8988T (cell line): ENCODE results near the gene DAGLA.
"Not testable (repeated sequence)": the region's sequence is repeated elsewhere in the genome, so short reads cannot be mapped to it uniquely, and the experiment has no call there.

ENCODE experiments used
- DNase-seq: peaks from one replicate; pipeline ENCODE4 v3.0.0; 2011

The DAGLA gene, protein sequence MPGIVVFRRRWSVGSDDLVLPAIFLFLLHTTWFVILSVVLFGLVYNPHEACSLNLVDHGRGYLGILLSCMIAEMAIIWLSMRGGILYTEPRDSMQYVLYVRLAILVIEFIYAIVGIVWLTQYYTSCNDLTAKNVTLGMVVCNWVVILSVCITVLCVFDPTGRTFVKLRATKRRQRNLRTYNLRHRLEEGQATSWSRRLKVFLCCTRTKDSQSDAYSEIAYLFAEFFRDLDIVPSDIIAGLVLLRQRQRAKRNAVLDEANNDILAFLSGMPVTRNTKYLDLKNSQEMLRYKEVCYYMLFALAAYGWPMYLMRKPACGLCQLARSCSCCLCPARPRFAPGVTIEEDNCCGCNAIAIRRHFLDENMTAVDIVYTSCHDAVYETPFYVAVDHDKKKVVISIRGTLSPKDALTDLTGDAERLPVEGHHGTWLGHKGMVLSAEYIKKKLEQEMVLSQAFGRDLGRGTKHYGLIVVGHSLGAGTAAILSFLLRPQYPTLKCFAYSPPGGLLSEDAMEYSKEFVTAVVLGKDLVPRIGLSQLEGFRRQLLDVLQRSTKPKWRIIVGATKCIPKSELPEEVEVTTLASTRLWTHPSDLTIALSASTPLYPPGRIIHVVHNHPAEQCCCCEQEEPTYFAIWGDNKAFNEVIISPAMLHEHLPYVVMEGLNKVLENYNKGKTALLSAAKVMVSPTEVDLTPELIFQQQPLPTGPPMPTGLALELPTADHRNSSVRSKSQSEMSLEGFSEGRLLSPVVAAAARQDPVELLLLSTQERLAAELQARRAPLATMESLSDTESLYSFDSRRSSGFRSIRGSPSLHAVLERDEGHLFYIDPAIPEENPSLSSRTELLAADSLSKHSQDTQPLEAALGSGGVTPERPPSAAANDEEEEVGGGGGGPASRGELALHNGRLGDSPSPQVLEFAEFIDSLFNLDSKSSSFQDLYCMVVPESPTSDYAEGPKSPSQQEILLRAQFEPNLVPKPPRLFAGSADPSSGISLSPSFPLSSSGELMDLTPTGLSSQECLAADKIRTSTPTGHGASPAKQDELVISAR

DNA sequence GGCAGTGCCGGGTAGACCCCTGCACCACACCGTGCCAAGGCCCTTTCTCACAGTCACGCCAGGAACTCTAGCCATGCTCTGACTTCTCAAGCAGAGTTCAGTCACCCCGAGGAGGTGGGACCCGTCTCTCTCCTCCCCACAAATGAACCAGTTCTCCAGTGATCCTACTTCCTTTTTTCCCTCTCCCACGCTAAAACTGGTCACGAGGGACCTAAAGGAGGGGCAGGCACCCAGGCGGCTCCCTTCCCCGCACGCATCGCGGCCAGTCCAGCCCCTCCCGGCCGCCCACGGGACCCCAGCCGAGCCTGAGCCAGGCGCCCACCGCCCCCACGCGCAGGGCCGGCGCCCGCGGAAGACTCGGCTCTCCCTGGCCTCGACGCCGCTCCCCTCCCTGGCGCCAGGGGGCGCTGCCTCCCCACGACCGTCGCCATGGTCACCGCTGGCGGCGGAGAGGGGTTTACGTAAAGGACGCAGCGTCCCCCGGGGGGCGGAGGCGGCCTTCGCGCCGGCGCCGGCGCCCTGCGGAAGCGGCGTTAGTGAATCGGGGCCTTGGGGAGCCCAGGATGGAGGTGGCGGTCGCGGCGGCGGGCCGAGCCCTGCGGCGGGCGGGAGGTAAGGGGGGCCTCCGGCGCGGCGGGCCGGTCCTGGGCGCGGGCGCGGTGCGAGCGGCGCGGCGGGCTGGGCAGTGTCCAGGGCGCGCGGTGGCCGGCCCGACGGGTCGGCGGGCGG, at the start of gene DAGLA:
DAGLA (plus strand) TSS at position 499 of the 729 bp plus-strand sequence. CDS start 39,765 bp downstream, outside the sequence.
- peak; percentile 97 for DNase-seq

DNA sequence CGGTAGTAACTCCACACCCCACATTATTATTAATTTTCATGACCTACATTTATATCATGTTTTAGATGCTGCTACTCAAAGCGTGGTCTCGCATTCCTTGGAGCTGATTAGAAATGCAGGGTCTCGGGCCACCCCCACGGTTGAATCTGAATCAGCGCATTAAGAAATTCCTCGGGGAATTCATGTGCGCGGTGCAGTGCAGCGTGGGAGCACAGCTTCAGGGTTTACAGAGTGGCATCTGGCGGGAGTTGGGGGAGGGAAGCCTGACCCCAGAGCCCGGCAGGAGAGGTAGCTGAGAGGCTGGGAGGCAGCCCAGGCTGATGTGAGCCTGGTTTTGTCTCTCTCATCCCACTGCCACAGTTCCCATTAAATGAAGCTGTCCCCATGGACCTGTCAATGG, 48.1 kb upstream of the DAGLA start:
- no peak for DNase-seq

DNA sequence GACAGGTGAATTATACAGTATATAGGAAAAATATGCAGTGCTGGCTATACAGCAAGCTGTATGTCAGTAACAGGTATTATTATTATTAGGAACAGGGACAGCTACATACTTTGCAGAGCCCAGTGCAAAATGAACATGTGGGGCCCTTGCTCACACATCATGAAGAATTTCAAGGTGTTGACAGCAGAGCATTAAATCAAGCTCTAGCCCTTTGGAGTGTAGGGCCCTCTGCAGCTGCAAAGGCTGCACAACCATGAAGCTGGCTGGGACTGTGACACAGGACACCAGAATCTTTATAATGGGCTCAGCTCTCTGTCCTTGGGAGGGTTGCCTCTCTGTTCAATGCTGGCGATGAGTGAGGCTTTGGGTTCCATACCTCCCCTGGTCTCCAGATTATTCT, 44.9 kb upstream of the DAGLA start:
- DNase-seq: no peak

DNA sequence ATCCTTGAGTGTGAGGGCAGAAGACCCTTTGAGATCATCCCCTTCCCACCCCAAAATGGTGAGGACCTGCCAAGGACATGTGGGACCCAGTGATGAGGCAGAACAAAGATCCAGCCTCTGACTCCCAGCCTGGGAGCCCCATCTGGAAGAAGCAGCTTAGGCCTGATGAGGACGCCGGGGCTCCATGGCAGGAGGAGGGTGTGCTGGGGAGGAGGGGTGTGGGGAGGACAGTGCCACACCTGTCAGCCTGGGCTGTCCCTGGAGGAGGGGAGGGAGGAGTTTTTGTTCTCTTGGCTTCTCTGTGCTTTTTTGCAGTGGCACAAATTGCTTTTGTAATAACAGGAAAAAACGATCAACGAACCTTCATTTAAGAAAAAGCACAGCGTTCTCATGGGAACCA, 44.4 kb upstream of the DAGLA start:
- DNase-seq: no peak

DNA sequence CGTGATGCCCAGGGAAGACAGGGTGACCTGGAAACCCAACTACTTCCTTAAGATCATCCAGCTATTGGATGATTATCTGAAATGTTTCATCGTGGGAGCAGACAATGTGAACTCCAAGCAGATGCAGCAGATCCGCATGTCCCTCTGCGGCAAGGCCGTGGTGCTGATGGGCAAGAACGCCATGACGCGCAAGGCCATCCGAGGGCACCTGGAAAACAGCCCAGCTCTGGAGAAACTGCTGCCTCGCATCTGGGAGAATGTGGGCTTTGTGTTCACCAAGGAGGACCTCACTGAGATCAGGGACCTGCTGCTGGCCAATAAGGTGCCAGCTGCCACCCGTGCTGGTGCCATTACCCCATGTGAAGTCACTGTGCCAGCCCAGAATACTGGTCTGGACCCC, 43.5 kb upstream of the DAGLA start:
- DNase-seq: no peak

DNA sequence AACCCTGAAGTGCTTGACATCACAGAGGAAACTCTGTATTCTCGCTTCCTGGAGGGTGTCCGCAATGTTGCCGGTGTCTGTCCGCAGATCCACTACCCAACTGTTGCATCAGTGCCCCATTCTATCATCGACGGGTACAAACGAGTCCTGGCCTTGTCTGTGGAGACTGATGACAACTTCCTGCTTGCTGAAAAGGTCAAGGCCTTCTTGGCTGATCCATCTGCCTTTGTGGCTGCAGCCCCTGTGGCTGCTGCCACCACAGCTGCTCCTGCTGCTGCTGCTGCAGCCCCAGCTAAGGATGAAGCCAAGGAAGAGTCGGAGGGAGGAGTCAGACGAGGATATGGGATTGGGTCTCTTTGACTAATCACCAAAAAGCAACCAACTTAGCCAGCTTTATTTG, 42.9 kb upstream of the DAGLA start:
- DNase-seq: no peak

DNA sequence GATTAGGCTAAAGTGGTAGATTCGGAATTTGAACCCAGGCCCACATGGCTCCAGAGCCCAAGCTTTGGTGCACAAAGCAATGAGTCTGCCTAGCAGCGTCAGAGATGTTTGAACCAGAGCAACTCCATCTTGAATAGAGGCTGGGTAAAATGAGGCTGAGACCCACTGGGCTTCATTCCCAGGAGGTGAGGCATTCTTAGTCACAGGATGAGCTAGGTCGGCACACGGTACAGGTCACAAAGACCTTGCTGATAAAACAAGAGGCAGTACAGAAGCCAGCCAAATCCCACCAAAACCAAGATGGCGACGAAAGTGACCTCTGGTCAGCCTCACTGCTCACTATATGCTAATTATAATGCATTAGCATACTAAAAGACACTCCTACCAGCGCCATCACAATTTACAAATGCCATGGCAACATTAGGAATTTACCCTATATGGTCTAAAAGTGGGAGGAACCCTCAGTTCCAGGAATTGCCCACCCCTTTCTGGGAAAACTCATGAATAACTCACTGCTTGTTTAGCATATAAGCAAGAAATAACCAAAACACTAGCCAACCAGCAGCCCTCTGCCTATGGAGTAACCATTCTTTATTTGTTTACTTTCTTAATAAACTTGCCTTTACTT, 40.3 kb upstream of the DAGLA start:
- DNase-seq: no peak

DNA sequence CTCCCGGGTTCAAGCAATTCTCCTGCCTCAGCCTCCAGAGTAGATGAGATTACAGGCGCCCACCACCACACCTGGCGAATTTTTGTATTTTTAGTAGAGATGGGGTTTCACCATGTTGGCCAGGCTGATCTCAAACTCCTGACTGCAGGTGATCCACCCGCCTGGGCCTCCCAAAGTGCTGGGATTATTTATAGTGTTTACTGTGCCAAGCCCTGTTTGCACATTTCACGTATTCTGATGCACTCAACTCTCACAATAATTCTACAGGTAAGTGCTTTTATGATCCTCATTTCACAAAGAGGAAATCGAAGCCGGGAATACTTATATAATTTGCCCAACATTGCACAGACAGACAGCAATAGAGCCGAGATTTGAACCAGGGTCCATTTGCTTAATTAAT, 38.0 kb upstream of the DAGLA start:
- DNase-seq: no peak

DNA sequence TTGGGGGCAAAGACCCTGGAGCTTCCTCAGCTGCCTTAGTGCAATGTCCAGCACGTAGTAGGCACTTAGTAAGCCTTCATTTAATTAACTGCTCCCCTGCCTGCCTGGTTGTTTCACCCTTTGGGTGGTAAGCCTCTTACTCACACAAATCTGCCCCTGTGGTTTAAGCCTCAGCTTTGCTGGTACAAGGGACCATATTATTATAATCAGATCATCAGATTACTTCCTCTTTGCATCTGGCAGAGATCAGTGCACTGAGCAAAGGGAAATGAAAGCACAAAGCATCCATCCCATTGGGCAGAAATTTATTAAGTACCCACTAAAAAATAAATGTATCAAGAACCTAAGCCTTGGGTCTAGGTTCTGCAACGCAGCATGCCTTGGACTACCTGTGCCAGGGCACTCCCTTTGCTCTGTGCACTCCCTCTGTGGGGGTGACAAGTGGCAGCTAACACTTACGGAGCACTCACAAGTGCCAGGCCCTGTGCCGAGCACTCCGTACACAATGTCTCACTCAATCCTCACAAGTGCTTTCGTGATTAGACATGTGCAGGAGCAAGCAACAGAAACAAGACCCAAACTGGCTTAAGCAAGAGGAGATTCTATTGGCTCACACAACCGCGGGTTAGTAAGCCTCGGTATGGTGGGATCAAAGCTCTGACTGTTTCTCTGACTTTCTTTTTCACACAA, 34.9 kb upstream of the DAGLA start:
- DNase-seq: no peak

DNA sequence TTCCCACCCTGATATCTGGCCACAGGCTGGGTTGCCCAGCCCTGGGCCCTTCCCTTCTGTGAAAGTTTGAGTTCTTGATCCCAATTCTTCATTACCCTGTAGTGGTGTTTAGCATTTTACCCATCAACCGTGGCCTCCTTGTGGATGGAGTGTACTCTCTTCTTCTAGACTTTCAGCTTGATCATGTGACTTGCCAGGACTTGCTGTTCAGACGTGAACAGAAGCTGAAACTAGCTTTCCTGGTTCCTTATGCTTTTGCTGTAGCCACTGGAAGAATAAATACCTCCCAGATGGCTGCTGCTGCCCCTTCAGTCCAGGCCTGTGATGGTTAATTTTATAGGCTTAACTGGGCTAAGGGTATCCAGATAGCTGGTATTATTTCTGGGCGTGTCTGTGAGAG, 32.7 kb upstream of the DAGLA start:
- DNase-seq: no peak

DNA sequence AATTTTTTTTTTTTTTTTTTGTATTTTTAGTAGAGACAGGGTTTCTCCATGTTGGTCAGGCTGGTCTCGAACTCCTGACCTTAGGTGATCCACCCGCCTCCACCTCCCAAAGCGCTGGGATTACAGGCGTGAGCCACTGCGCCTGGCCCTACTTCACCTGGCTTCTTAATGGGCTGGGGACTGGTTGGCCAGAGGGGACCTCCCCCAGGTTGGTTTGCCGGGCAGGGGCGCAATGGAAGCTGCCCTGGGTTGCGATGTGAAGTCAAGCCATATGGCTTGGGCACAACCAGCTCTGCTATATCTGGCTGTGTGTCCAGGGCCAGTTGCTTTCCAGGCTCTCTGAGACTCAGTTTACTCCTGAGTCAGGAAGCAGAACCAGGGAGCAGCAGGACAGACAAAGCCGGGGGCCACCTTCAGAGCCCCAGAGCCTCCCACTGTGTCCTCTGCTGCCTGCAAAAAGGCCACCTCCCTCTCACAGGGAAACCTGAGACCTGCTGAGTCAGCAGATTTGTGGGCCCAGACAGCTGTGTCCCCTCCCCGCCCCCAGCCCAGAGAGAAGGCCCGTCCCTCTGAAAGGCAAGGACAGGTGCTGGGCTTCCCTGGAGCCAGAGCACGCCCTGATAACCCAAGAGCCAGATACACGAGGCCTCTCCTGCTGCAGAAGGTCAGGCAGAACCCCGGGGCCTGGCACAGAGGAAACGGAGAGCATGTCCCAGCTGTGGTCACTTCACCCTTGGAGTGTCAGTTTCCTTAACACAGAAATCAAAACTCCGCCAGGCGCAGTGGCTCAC, 29.2 kb upstream of the DAGLA start:
- DNase-seq: no peak

DNA sequence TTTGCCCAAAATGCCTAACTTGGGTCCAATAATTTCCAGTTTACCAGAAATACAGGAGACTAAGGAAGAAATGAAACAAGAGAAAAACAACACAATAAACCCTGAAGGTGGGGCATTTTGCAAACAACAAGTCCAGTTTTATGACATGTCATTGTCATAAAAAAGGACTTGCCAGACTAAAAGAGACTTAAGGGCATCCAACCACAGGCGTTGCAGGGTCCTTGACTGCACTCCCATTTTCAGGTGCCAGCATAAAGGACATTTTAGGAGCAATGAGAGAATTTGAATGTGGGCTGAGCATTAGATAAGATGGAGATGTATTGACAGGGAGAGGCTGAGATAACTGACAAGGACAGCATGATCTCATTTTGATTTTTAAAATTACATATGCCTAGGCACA, 28.1 kb upstream of the DAGLA start:
- no peak for DNase-seq

DNA sequence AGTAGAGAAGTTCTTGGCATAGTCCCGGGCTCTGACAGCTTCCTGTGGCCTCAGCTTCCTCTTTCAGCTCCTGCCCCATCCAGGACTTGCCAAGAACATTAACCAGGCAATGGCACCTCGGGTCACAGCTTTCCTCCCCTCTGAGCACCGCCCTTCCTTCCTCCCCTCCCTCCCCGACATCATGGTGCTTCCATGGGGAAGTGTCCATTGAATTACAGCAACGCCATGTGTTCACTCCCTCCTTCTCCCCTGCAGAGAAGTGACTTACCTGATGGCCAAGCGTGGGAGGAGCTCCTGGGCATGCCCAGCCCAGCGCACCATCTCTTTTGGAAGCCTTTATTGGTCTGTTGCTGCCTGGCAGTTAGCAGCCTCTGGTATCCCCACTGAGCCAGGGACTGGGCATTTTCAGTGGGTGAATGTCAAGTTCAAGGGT, 25.8 kb upstream of the DAGLA start:
- no peak for DNase-seq

DNA sequence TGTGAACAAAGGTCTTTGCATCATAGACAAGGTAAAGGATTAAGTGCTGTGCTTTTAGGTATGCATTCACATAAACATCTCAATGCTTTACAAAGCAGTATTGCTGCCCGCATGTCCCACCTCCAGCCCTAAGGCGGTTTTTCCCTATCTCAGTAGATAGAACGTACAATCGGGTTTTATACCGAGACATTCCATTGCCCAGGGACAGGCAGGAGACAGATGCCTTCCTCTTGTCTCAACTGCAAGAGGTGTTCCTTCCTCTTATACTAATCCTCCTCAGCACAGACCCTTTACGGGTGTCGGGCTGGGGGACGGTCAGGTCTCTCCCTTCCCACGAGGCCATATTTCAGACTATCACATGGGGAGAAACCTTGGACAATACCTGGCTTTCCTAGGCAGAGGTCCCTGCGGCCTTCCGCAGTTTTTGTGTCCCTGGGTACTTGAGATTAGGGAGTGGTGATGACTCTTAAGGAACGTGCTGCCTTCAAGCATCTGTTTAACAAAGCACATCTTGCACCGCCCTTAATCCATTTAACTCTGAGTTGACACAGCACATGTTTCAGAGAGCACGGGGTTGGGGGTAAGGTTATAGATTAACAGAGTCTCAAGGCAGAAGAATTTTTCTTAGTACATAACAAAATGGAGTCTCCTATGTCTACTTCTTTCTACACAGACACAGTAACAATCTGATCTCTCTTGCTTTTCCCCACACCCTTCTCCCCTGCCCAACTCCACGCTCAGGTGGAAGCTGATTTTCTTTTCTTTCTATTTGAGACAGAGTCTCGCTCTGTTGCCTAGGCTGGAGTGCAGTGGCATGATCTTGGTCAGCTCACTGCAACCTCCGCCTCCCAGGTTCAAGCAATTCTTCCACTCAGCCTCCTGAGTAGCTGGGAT, 24.7 kb upstream of the DAGLA start:
- DNase-seq: not testable (repeated sequence)

DNA sequence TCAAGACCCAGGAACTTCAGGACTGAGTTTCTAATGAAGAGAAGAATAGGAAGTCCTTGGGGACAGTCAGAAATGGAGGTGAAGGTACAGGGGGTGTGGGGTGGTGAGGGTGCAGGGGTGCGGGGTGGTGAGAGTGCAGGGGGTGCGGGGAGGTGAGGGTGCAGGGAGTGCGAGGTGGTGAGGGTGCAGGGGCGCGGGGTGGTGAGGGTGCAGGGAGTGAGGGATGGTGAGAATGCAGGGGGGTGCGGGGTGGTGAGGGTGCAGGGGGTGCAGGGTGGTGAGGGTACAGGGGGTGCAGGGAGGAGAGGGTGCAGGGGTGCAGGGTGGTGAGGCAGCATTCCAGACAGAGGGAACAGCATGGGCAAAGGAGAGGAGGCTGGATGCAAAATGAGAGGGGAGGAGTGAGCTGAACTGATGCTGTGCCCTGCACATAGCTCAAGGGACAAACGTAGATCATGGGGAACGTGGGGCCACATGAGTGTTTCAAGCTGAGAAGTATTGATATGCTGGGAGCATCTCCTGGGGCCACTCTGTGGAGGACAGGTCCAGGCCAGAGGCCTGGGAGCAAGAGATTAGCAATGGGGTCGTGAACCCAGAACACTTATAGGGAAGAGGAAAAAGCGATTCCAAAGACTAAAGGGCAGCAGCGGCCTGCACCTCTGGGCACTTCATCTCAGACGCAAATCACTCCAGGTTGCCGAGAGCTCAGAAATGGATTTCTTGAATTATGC, 23.7 kb upstream of the DAGLA start:
- no peak for DNase-seq

DNA sequence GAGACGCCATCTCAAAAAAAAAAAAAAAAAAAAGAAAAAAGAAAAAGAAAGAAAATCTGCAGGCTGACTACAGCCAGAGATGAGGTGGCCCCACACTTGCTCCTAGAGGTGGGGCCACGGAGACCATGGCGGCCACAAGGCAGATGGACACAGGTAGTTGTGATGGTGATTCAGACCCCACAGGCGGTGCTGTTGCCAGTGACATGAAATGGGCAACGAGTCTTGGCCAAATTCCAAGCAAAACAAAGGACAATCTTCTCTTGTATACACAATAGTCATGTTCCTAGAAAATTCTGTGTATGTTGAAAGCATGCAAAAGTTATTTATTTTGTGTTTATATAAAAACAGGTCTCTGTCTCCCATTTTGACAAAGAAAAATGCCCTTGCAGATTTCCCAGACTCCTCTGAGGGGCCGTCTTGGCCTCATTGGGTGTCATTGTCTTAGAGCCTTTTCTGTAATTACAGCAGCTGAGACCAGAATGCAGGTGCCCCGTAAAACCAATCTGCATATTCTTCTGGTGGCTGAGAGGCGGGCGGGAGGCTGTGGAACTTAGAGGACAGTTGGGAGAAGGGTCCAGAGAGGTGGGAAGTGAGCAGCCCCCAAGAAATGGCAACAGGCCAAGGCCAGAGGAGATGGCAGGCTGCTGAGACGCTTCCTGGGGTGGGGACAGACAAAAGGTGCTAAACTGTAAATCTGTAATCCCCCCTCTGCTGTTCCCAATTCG, 22.5 kb upstream of the DAGLA start:
- DNase-seq: no peak

DNA sequence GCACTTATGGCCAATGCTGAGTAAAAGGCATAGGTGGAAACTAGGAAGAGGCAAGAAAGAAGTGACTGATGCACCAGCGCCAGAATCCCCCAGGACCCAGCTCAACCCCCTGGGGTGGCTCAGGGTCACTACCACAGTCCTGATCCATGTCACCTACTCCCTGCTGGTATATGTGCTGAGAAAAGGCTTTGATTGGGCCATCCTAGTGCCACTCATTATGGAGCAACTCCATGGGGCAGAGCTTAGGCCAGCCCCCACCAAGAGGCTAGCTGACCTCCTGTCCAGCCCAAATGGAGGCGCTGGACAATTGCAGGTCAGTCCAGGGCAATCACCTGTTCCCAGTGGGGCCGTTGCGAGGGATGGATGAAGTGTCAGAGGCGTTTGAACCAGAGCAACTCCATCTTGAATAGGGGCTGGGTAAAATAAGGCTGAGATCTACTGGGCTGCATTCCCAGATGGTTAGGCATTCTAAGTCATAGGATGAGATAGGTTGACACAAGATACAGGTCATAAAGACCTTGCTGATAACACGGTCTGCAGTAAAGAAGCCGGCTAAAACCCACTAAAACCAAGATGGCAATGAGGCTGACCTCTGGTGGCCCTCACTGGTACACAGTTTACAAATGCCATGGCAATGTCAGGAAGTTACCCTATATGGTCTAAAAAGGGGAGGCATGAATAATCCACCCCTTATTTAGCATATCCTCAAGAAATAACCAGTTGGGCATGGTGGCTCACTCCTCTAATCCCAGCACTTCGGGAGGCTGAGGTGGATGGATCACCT, 20.6 kb upstream of the DAGLA start:
- no peak for DNase-seq

DNA sequence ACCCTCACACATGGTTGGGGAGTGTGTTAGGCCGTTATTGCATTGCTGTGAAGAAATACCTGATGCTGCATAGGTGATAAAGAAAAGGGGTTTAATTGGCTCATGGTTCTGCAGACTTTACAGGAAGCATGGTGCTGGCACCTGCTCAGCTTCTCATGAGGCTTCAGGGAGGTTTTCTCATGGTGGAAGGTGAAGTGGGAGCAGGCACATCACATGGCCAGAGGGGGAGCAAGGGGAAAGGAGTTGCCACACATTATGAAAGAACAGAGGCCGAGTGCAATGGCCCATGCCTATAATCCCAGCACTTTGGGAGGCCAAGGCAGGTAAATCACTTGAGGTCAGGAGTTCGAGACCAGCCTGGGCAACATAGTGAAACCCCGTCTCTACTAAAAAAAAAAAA, 19.2 kb upstream of the DAGLA start:
- DNase-seq: not testable (repeated sequence)
